Fibroblast of villous mesenchyme (primary cell): ENCODE measurements around the gene APOBEC4. TPM values are rescaled to one million over a fixed set of nuclear protein-coding genes. Genes with fewer than 3 reads are reported as not detected.

Experiments
- DNase-seq: peaks from one replicate; pipeline ENCODE4 v3.0.0-alpha.2; 2010; ENCODE audit warnings: low read depth
- H3K4me3 ChIP-seq: 2 replicates; pipeline ENCODE4 v1.5.1; 2011; ENCODE audit warnings: low read depth, mild to moderate bottlenecking, low read length
- CTCF ChIP-seq: IDR thresholded peaks from 2 replicates; pipeline ENCODE4 v1.5.1; 2012; ENCODE audit warnings: low read depth, mild to moderate bottlenecking, low read length; ENCODE audit not compliant: insufficient read depth
- total RNA-seq: library from RNA; depleted of rRNA; stranded (reverse); fragments of >200 nt; gene quantifications from 2 replicates; pipeline ENCODE4 v1.2.3, GENCODE V29; 2012

Gene APOBEC4
- total RNA-seq, 1 donor = not detected

DNA sequence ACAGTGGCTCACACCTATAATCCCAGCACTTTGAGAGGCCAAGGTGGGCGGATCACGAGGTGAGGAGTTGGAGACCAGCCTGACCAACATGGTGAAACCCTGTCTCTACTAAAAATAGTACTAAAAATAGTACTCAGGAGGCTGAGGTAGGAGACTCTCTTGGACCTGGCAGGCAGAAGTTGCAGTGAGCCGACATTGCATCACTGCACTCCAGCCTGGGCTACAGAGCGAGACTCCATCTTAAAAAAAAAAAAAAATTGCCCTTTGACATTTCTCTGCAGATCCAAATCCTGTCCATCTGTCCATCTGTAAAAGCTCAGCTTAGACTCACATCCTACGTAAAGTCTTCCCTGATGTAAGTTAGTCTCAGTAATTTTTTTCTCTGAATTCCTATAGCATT lies 56.6 kb downstream of the APOBEC4 start:
- H3K4me3 ChIP-seq = no peak overlapping the region
- TF ChIP-seq CTCF = no peak

More for the DNA sequence above, 56.6 kb downstream of the APOBEC4 start:
- no peak for DNase-seq

Other genes with a start within 250 kb of the APOBEC4 start
- gene NMNAT2, start 234.9 kb downstream of the APOBEC4 start, total RNA-seq = 1.3 and 3.9 TPM in 2 replicates
- gene SMG7, start 180.8 kb downstream of the APOBEC4 start, total RNA-seq = 22.9 and 36.7 TPM in 2 replicates
- gene NCF2, start 62.9 kb downstream of the APOBEC4 start, total RNA-seq = 1.6 TPM in 1 of 2 replicates, not detected in the other
- 114 and 288 TPM in 2 replicates for gene ARPC5, start 17.5 kb downstream of the APOBEC4 start, total RNA-seq
- 33.2 and 44.1 TPM in 2 replicates for gene RGL1, start 151.8 kb upstream of the APOBEC4 start, total RNA-seq